IMR-90 (cell line): ENCODE data around the gene TNS2. TPM values are rescaled to one million over a fixed set of nuclear protein-coding genes. Genes with fewer than 3 reads are reported as not detected.
A peak's percentile ranks its signal among the peaks of the same experiment; 100 is the strongest.

Source experiments
- ATAC-seq: fragments of 200-7000 bp; cut with Tn5 transposase; 2 replicates; pipeline ENCODE4 v1.9.1; 2020; ENCODE audit warnings: low read depth, mild to moderate bottlenecking, moderate library complexity
- BruUV-seq: library from RNA; stranded (reverse); fragments of 400-500 nt; replicated peaks from 2 replicates; lab custom pipeline; 2021; lab: Mats Ljungman, UMichigan
- CTCF ChIA-PET: fragments of 300-600 bp; formaldehyde crosslinking; extraction: SDS; loops from one replicate; lab custom pipeline; 2021; ENCODE audit warnings: antibody characterized with exemption; lab: Yijun Ruan, JAX
- POLR2A ChIA-PET: fragments of 300-600 bp; sonication (Branson Sonifier 250); formaldehyde crosslinking; loops from one replicate; lab custom pipeline; 2022; ENCODE audit warnings: antibody characterized with exemption; ENCODE audit not compliant: unreplicated experiment; lab: Charles Lee
- DNase-seq: peaks from one replicate; pipeline ENCODE4 v3.0.0; 2013
- H2AFZ ChIP-seq: replicated peaks from 2 replicates; pipeline ENCODE3; 2013; ENCODE audit warnings: low read length, mild to moderate bottlenecking; ENCODE audit not compliant: poor library complexity
- H2AK5ac ChIP-seq: 2 replicates; pipeline ENCODE4 v1.6.1; 2013; ENCODE audit warnings: low read depth, low read length, inconsistent platforms
- H2AK9ac ChIP-seq: replicated peaks from 2 replicates; pipeline ENCODE3; 2013; ENCODE audit warnings: mild to moderate bottlenecking, low read depth, low read length, moderate library complexity; ENCODE audit not compliant: poor library complexity
- H2BK120ac ChIP-seq: 2 replicates; pipeline ENCODE4 v1.6.1; 2013; ENCODE audit warnings: low read depth, low read length, inconsistent platforms
- H2BK15ac ChIP-seq: 3 replicates; pipeline ENCODE4 v1.6.1; 2013; ENCODE audit warnings: low read depth, low read length, inconsistent platforms
- H2BK20ac ChIP-seq: 2 replicates; pipeline ENCODE4 v1.6.1; 2013; ENCODE audit warnings: low read depth, mild to moderate bottlenecking, inconsistent platforms, low read length, moderate library complexity
- H2BK5ac ChIP-seq: 2 replicates; pipeline ENCODE4 v1.6.1; 2013; ENCODE audit warnings: mild to moderate bottlenecking, low read depth, low read length, inconsistent platforms; ENCODE audit not compliant: poor library complexity, severe bottlenecking
- H3K14ac ChIP-seq: replicated peaks from 2 replicates; pipeline ENCODE4 v1.6.1; 2013; ENCODE audit warnings: low read depth, low read length, inconsistent platforms
- H3K18ac ChIP-seq: 2 replicates; pipeline ENCODE4 v1.6.1; 2013; ENCODE audit warnings: low read depth, low read length, control low read depth
- H3K23ac ChIP-seq: 2 replicates; pipeline ENCODE4 v1.6.1; 2013; ENCODE audit warnings: low read depth, low read length, inconsistent platforms
- H3K27ac ChIP-seq: 2 replicates; pipeline ENCODE4 v1.5.1; 2013; ENCODE audit warnings: mild to moderate bottlenecking, control low read depth, low read length; ENCODE audit not compliant: insufficient read depth
- H3K27me3 ChIP-seq: 2 replicates; pipeline ENCODE4 v1.6.1; 2013; ENCODE audit warnings: low read length; ENCODE audit not compliant: control insufficient read depth, insufficient read depth
- H3K36me3 ChIP-seq: 2 replicates; pipeline ENCODE4 v1.6.1; 2013; ENCODE audit warnings: low read length, mixed read lengths; ENCODE audit not compliant: control insufficient read depth, insufficient read depth
- H3K4ac ChIP-seq: 2 replicates; pipeline ENCODE4 v1.6.1; 2013; ENCODE audit warnings: low read depth, low read length, inconsistent platforms
- H3K4me1 ChIP-seq: 2 replicates; pipeline ENCODE4 v1.6.1; 2013; ENCODE audit warnings: low read length, mixed read lengths; ENCODE audit not compliant: control insufficient read depth, insufficient read depth
- H3K4me2 ChIP-seq: 2 replicates; pipeline ENCODE4 v1.6.1; 2013; ENCODE audit warnings: low read depth, mild to moderate bottlenecking, control low read depth, low read length, moderate library complexity
- H3K4me3 ChIP-seq: 2 replicates; pipeline ENCODE4 v1.5.1; 2013; ENCODE audit warnings: low read depth, mild to moderate bottlenecking, control low read depth, low read length, moderate library complexity; ENCODE audit not compliant: insufficient read depth
- H3K56ac ChIP-seq: 2 replicates; pipeline ENCODE4 v1.6.1; 2013; ENCODE audit warnings: low read length, inconsistent platforms; ENCODE audit not compliant: insufficient read depth; ENCODE audit errors: extremely low read depth
- H3K79me1 ChIP-seq, 2 experiments: 2 replicates each; pipeline ENCODE4 v1.6.1; 2013; ENCODE audit warnings: low read length in 2 of 2, inconsistent platforms in 1 of 2, low read depth in 1 of 2
- H3K9ac ChIP-seq: 2 replicates; pipeline ENCODE4 v1.6.1; 2013; ENCODE audit warnings: low read depth, low read length, control low read depth
- H3K9me1 ChIP-seq: 2 replicates; pipeline ENCODE4 v1.6.1; 2013; ENCODE audit warnings: low read length, inconsistent platforms; ENCODE audit not compliant: insufficient read depth
- H3K9me3 ChIP-seq: 2 replicates; pipeline ENCODE4 v1.6.1; 2013; ENCODE audit warnings: low read length; ENCODE audit not compliant: control insufficient read depth, insufficient read depth
- H4K20me1 ChIP-seq: 2 replicates; pipeline ENCODE4 v1.6.1; 2013; ENCODE audit warnings: low read length, inconsistent platforms; ENCODE audit not compliant: insufficient read depth
- H4K5ac ChIP-seq: 2 replicates; pipeline ENCODE4 v1.6.1; 2013; ENCODE audit warnings: mild to moderate bottlenecking, low read depth, low read length, control low read depth
- H4K8ac ChIP-seq, 2 experiments: 2 replicates each; pipeline ENCODE4 v1.6.1; 2013; ENCODE audit warnings: low read depth in 2 of 2, low read length in 2 of 2, control low read depth in 1 of 2, inconsistent platforms in 1 of 2
- H4K91ac ChIP-seq: 2 replicates; pipeline ENCODE4 v1.6.1; 2013; ENCODE audit warnings: low read depth, low read length, inconsistent platforms; ENCODE audit not compliant: insufficient read depth
- FOS ChIP-seq: fragments of 150-350 bp; IDR thresholded peaks from 2 replicates; pipeline ENCODE4 v1.6.1; 2016; ENCODE audit warnings: low read depth, low read length
- MAFK ChIP-seq: IDR thresholded peaks from 2 replicates; pipeline ENCODE4 v1.6.1; 2012; ENCODE audit warnings: low read depth, low read length, improper control_type of control experiment
- MXI1 ChIP-seq: IDR thresholded peaks from 2 replicates; pipeline ENCODE4 v1.6.1; 2012; ENCODE audit warnings: low read depth, mild to moderate bottlenecking, low read length, moderate library complexity, borderline replicate concordance
- RFX5 ChIP-seq: IDR thresholded peaks from 2 replicates; pipeline ENCODE4 v1.8.0; 2012; ENCODE audit warnings: low read depth, mild to moderate bottlenecking, low read length, moderate library complexity
- WGBS, 2 experiments: methylation state at CpG; one replicate each; pipeline versions ENCODE4 v1.1.5 to v1.1.7; 2013; ENCODE audit warnings: missing lambda C conversion rate in 2 of 2; ENCODE audit not compliant: insufficient read length in 1 of 2; ENCODE audit errors: extremely low coverage in 2 of 2; 5-methylcytosine and 5-hydroxymethylcytosine counted together
- dilution Hi-C: fragments of 300-500 bp; cut with HindIII; formaldehyde crosslinking; loops from one replicate; pipeline ENCODE4 v1.14.3; 2018; ENCODE audit warnings: low sequenced_read_pairs; ENCODE audit not compliant: unreplicated experiment
- in situ Hi-C: fragments of 300-500 bp; cut with MboI; formaldehyde crosslinking; loops from 3 replicates; pipeline ENCODE4 v1.14.3; 2019; ENCODE audit warnings: low sequenced_read_pairs, inconsistent platforms, mixed read lengths
- intact Hi-C: fragments of 100-400 bp; cut with micrococcal nuclease; formaldehyde crosslinking; loops from 2 replicates; pipeline ENCODE4 v1.10.0; 2022
- polyA plus RNA-seq, 3 experiments: library from polyadenylated mRNA; depleted of rRNA; stranded (reverse); fragments of >200 nt; gene quantifications; 2 replicates each; pipeline ENCODE4 v1.2.3, GENCODE V29; 2012; ENCODE audit warnings: low replicate concordance in 1 of 3
- total RNA-seq: library from RNA; depleted of rRNA; stranded (reverse); fragments of >200 nt; gene quantifications from 2 replicates; pipeline ENCODE4 v1.2.3, GENCODE V29; 2012
- TF ChIP-seq, protein P1 (sequence below): fragments of 150-350 bp; IDR thresholded peaks from 2 replicates; pipeline ENCODE4 v1.6.1; 2017; ENCODE audit warnings: mild to moderate bottlenecking, antibody characterized with exemption, low read length, low read depth
- TF ChIP-seq, protein P2 (sequence below): fragments of 150-350 bp; IDR thresholded peaks from 2 replicates; pipeline ENCODE4 v1.6.1; 2016; ENCODE audit warnings: low read depth, mild to moderate bottlenecking, low read length, moderate library complexity, borderline replicate concordance

The TNS2 gene
- total and polyA plus RNA-seq, 2 of the 4 experiments (the other 2 are of a cell fraction) = 10.4 to 67.2 TPM

DNA sequence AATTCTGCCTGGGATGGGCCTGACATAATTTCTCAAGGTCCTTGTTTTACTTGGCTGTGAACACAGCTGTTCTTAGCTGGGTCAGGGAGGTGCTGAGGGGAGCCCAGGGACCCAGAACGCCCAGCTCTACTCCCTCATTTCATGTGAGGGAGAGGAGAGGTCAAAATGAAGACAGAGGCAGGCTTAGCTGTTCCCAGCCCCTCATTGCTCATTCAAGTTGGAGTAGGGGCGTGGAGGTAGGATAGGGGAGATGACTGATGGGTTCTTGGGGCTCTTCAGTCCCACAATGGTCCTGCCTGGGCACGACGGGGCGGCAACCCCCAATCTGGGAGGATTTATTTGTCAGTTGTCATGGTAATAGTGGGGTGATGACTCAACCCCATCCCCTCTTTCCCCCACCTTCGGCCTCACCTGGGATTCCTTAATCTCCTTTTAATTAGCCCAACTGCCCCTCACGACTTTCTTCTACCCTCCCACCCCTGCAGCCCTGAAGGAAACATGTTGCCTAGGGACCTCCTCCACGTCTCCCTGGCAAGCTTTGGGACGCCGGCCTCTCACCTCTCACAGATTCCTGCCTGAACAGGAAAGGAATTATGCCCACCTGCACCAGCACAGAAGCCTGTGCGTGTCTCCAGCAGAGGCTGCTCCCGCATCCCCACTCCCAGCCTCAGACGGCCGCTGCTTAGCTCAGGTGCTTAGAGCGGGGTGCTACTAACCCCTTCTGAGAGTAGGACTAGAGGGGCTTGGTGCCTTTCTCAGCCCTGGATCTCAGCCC, 19.1 kb downstream of the TNS2 start:
- intact Hi-C loops = no loop called here

More for the DNA sequence above, 19.1 kb downstream of the TNS2 start:
- H3K9ac ChIP-seq = no peak overlapping the region
- no peak overlapping the region; the same call in 1 of the 2 replicates for H2AK5ac ChIP-seq
- H3K14ac ChIP-seq = no peak overlapping the region
- WGBS, 2 experiments = 89% methylated on average over 3 of the region's 15 CpGs; no CpG with 5 or more reads in 1 of the 2 experiments
- DNase-seq = no peak
- CTCF ChIA-PET = no interaction called here
- H3K56ac ChIP-seq = no peak overlapping the region
- H2AK9ac ChIP-seq = peak overlapping the region; percentile 32
- no peak overlapping the region for H3K4me3 ChIP-seq
- no peak overlapping the region for H2BK120ac ChIP-seq
- H3K4ac ChIP-seq = peak overlapping the region; percentile 12; the same call in 1 of the 2 replicates
- no peak for ATAC-seq
- H3K79me1 ChIP-seq = peaks cover 16 to 64% of the 10 kb centered on the region in 2 experiments; a peak in 3 of 4 replicates
- no peak overlapping the region for H2BK15ac ChIP-seq
- peaks cover 15% of the 10 kb centered on the region for H3K9me1 ChIP-seq
- H2BK20ac ChIP-seq = no peak overlapping the region
- no peak overlapping the region for H4K8ac ChIP-seq
- peaks cover 5% of the 10 kb centered on the region for H4K20me1 ChIP-seq
- BruUV-seq = no TSS peak
- H4K91ac ChIP-seq = no peak overlapping the region
- no peaks in the 10 kb centered on the region for H3K27me3 ChIP-seq
- no peak overlapping the region for H3K4me2 ChIP-seq
- no peak overlapping the region for H3K27ac ChIP-seq
- peaks cover 28% of the 10 kb centered on the region for H3K36me3 ChIP-seq
- H2BK5ac ChIP-seq = no peak overlapping the region
- H3K18ac ChIP-seq = no peak overlapping the region
- H3K4me1 ChIP-seq = peaks cover 31% of the 10 kb centered on the region
- TF ChIP-seq FOS (no peak), MAFK (no peak), MXI1 (no peak), RFX5 (no peak)
- TF ChIP-seq, protein P1, sequence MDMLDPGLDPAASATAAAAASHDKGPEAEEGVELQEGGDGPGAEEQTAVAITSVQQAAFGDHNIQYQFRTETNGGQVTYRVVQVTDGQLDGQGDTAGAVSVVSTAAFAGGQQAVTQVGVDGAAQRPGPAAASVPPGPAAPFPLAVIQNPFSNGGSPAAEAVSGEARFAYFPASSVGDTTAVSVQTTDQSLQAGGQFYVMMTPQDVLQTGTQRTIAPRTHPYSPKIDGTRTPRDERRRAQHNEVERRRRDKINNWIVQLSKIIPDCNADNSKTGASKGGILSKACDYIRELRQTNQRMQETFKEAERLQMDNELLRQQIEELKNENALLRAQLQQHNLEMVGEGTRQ = no peak
- TF ChIP-seq, protein P2, sequence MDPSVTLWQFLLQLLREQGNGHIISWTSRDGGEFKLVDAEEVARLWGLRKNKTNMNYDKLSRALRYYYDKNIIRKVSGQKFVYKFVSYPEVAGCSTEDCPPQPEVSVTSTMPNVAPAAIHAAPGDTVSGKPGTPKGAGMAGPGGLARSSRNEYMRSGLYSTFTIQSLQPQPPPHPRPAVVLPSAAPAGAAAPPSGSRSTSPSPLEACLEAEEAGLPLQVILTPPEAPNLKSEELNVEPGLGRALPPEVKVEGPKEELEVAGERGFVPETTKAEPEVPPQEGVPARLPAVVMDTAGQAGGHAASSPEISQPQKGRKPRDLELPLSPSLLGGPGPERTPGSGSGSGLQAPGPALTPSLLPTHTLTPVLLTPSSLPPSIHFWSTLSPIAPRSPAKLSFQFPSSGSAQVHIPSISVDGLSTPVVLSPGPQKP = no peak
- H4K5ac ChIP-seq = no peak overlapping the region
- dilution Hi-C loops (no loop called here), in situ Hi-C loops (loop anchor here (5.0 kb wide), 1 partner anchor 118 kb away; no protein-coding TSS in a partner anchor)
- H3K9me3 ChIP-seq = no peaks in the 10 kb centered on the region
- H2AFZ ChIP-seq = no peak overlapping the region
- no peak overlapping the region for H3K23ac ChIP-seq
- POLR2A ChIA-PET = no interaction called here
